Stimulated activated CD4-positive, alpha-beta T cell treated with anti-CD3 and anti-CD28 coated beads, Interleukin-4, amount 100 ng/mL, for 1 hour (primary cell): ENCODE data around the gene CPNE6.

Source experiments
- DNase-seq: peaks from one replicate; pipeline ENCODE4 v3.0.0-alpha.2; 2020

Gene CPNE6

DNA sequence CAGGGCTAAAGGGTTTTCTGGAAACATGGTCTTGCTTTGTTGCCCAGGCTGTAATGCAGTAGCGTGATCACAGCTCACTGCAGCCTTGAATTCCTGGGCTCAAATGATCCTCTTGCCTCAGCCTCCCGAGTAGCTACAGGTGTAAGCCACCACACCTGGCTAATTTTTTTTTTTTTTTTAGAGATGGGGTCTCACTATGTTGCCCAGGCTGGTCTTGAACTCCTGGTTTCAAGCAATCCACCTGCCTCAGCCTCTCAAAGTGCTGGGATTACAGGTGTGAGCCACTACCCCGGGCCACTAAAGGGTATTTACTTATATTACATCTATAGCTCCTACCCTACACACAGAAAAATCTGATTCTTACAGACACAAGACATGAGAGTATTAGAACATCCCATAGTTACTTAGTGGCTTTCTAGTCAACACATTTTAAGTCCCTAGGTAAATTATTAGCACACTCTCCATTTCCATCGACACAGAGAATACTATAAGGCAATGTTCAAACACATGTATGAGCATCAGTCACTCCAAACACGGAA, 37.0 kb downstream of the CPNE6 start:
- DNase-seq: no peak

- DNase-seq: no peak
These were observed 38.7 kb downstream of the CPNE6 start for GRCh38 chr14:24110060-24110459.

GRCh38 chr14:24110523-24110922, 39.2 kb downstream of the CPNE6 start:
- no peak for DNase-seq

DNA sequence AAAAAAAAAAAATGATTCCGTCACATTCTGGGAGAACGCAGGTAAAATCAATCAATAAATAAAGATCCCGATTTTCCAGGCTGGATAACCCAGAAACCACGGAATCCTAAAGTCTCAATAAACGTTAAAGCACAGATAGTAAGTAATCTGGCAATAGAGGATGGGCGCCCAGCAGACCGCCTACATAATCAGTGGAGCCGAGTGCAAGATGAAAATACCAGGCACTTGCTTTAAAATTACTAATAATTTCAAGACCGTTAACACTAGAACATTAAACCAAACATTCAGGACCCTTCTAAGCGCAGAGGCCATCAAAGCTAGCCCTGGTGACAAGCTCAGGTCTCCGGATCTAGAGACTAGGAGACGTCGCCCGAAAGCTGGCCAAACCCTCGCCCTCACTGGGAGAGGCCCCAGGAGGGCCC, 42.0 kb downstream of the CPNE6 start:
- DNase-seq: no peak

DNA sequence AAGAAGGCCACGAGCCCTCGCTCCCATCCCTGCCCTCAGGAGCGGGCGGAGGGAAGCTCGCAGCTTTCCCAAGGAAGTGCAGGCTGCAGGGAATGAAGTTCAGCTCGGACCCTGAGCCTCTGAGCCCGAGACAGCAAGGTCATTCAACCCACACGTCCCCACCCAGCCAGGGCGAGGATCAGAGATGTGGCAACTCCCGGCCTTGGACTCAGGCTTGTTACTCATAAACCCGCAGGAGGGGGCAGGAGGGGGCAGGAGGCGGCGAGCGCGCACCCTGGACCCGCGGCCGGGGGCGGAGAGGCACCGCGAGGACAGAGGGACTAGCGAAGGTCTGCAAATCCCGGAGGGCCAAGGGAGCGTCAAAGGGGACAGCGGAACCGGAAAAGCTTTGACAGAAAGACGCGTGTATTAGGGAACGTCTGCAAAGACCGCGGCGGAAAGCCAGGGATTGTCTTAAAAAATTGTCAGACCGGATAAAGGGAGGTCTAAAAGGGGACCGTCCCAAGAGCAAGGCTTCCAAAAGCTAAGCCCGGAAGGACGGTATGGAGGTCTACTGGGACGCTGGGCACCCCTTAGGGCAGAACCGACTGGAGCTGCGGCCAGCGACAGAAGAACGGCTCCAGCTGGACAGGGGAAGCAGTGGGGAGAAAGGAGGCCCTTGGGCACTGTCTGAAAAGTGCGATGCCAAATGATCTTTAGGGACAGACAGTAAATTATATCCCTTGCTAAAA, 42.6 kb downstream of the CPNE6 start:
- peak; percentile 69 for DNase-seq

DNA sequence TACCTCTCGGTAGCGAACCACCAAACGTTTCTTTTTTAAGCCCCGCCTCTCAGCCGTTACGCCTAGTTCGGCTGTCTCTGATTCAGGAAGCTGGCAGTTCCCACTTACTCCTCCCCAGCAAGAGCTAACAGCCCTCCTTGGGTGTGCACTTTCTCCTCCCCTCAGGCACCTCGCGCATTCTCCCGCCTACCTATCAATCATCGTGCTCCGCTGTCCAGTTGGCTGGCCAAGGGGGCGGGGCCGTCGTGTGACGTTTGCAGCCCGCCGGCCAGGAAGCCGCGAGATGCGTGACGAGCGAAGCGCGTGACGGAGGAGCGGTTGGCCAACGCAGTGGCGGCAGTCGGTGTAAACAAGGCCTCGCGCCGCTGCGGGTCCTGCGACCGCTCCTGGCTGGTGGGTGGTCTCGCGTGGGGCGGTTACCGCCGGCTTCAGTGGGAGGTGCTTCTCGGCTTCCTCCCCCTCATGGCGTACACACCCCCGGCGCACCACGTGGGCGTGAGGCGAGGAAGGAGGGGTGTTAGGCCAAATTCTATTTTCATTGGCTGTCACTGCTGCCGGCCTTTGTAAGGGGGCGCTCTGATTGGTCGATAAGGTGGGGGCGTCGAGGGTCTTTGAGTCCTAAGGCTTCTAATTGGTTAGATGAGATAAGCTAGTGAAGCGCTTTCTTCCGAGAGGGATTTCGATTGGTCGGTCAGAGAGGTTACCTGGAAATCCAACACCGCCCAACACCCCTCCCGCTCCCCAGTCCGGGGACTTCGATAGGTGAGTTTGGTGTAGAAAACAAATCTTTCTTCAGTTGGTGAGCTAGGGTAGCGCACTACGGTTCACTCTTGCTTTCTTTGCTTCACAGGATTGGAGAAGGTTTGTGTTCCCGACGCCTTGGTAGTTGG, 43.4 kb downstream of the CPNE6 start, which contains the start of the genes DCAF11 and NRL:
TSS of gene DCAF11 (plus strand) at position 246 of the 890 bp plus-strand sequence. CDS start 818 bp downstream, outside the sequence.
TSS of gene NRL (minus strand) at position 418 of the 890 bp plus-strand sequence. CDS start 32,101 bp downstream, outside the sequence.
- peak; percentile 97 for DNase-seq

GRCh38 chr14:24115422-24116127, 44.2 kb downstream of the CPNE6 start:
- no peak for DNase-seq

DNA sequence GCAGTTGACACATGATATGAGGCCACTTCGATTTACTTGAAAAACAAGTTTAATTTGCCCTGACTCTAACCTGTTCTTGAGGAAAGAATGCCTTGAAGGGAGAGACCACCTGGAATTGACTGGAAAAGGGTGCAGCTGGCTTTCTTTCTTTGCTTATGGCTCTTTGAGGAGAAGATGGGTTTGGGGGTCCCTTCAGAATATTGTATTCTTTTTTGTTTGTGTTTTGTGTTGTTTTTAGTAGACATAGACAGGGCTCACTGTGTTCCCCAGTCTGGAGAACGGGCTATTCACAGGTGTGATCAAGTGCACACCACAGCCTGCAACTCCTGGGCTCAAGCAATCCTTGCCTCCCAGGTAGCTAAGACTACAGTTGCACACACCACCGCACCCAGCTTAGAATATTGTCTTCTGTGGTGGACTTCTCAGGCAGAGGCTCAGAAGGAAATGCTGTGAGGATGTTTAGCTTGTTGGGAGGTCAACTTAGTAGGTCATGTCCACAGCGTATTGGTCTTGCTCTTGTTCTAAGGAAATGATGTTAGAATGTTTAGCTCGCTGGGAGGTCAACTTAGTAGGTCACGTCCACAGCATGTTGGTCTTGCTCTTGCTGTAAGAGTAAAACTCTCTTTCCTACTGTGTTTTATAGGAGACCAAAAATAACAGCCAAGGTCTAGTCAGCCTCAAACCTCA, 44.9 kb downstream of the CPNE6 start:
- no peak for DNase-seq

- DNase-seq: no peak
These were observed 45.8 kb downstream of the CPNE6 start for GRCh38 chr14:24117179-24117578.

DNA sequence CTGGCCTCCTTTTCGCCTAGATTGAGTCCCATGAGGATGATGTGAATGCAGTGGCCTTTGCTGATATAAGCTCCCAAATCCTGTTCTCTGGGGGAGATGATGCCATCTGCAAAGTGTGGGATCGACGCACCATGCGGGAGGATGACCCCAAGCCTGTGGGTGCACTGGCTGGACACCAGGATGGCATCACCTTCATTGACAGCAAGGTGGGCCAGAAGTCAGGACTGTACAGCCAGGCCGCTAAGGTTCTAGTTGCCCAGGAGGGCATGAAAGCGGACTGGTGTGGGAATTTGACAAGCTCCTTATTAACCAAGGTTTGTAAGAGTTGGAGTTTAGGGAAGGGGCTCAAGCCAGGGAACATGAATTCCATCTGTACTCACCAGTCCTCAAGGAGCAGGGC, 48.3 kb downstream of the CPNE6 start:
- DNase-seq: no peak

DNA sequence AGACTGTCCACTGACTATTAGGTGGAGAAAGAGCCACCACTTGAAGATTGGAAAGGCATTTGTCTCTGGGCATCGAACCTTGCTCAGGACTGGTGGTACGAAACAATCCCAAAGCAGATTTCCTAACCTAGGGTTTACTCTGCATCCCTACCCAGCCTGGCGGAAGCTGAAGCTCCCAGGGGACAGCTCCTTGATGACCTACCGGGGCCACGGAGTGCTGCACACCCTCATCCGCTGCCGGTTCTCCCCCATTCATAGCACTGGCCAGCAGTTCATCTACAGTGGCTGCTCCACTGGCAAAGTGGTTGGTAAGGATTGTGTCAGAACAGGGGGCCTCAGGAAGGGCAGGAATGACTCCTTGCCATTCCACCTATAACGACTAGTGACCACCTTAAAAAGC, 49.8 kb downstream of the CPNE6 start:
- DNase-seq: no peak

GRCh38 chr14:24122416-24122815, 51.1 kb downstream of the CPNE6 start:
- no peak for DNase-seq

- no peak for DNase-seq
These were observed 51.5 kb downstream of the CPNE6 start for GRCh38 chr14:24122898-24123297.

- no peak for DNase-seq
These were observed 52.4 kb downstream of the CPNE6 start for GRCh38 chr14:24123424-24124417.

- DNase-seq: no peak
These were observed 55.6 kb downstream of the CPNE6 start for GRCh38 chr14:24126939-24127338.

DNA sequence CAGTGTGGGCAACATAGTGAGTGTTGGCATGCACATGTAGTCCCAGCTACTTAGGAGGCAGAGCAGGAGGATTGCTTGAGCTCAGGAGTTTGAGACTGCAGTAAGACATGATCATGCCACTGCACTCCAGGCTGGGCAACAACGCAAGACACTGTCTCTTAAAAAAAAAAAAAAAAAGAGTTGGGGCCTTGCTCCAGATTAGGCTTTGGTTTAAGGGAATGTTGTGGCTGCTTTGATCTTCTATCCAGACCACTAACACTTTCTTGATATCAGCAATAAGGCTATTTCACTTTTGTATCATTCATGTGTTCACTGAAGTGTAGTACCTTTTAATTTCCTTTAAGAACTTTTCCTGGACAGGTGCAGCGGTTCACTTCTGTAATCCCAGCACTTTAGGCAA, 56.3 kb downstream of the CPNE6 start:
- DNase-seq: no peak
